HG03571 (cell line): ENCODE data around the gene PRKCB.

ENCODE experiments used
- ATAC-seq: cut with Tn5 transposase; IDR thresholded peaks from one replicate; pipeline ENCODE4 v1.9.1; 2021; ENCODE audit not compliant: unreplicated experiment

Gene PRKCB

GRCh38 chr16:23835390-23836077 lies at the start of gene PRKCB:
Gene PRKCB, plus strand, starts transcription at chr16:23835983.
- peak; percentile 64 for ATAC-seq

- ATAC-seq = no peak
These were observed 48.7 kb upstream of the PRKCB start for GRCh38 chr16:23786964-23787561.

- no peak for ATAC-seq
These were observed 47.1 kb upstream of the PRKCB start for GRCh38 chr16:23788685-23789084.

GRCh38 chr16:23795378-23795777 lies 40.4 kb upstream of the PRKCB start:
- no peak for ATAC-seq

- no peak for ATAC-seq
These were observed 38.8 kb upstream of the PRKCB start for GRCh38 chr16:23796941-23797340.

GRCh38 chr16:23801378-23801777 lies 34.4 kb upstream of the PRKCB start:
- ATAC-seq = no peak

- no peak for ATAC-seq
These were observed 33.0 kb upstream of the PRKCB start for GRCh38 chr16:23802776-23803175.

GRCh38 chr16:23803591-23804123 lies 32.1 kb upstream of the PRKCB start:
- no peak for ATAC-seq

GRCh38 chr16:23807028-23807427 lies 28.8 kb upstream of the PRKCB start:
- ATAC-seq = no peak

- ATAC-seq = no peak
These were observed 14.3 kb upstream of the PRKCB start for GRCh38 chr16:23821467-23821866.

- ATAC-seq = no peak
These were observed 13.7 kb upstream of the PRKCB start for GRCh38 chr16:23821875-23822688.

GRCh38 chr16:23823475-23824384 lies 12.1 kb upstream of the PRKCB start:
- no peak for ATAC-seq

GRCh38 chr16:23824909-23825308 lies 10.9 kb upstream of the PRKCB start:
- ATAC-seq = no peak

- ATAC-seq = peak; percentile 72
These were observed 9.2 kb upstream of the PRKCB start for GRCh38 chr16:23826528-23827045.

GRCh38 chr16:23827057-23827456 lies 8.7 kb upstream of the PRKCB start:
- no peak for ATAC-seq

- ATAC-seq = no peak
These were observed 6.3 kb upstream of the PRKCB start for GRCh38 chr16:23829454-23829853.

GRCh38 chr16:23830276-23830675 lies 5.5 kb upstream of the PRKCB start:
- no peak for ATAC-seq

- ATAC-seq = no peak
These were observed 2.9 kb upstream of the PRKCB start for GRCh38 chr16:23832882-23833281.

- no peak for ATAC-seq
These were observed 2.3 kb upstream of the PRKCB start for GRCh38 chr16:23833504-23833903.

GRCh38 chr16:23833960-23834685 lies 1.7 kb upstream of the PRKCB start:
- ATAC-seq = no peak
